Keratinocyte (primary cell): Measurements from ENCODE around the gene DOCK7. TPM values are rescaled to one million over a fixed set of nuclear protein-coding genes. Genes with fewer than 3 reads are reported as not detected.

Experiments used
- DNase-seq: peaks from one replicate; pipeline ENCODE4 v3.0.0-alpha.2; 2011; ENCODE audit warnings: low read depth, missing footprints, low spot score
- FAIRE-seq: peaks from 2 replicates; lab custom pipeline; 2011; peaks lifted over from hg19 to GRCh38; lab: Jason Lieb, UNC
- H2AFZ ChIP-seq: 2 replicates; pipeline ENCODE4 v1.6.0; 2012; ENCODE audit warnings: low read length, control low read depth, inconsistent platforms; ENCODE audit not compliant: control insufficient read depth
- H3K27ac ChIP-seq: 2 replicates; pipeline ENCODE4 v1.5.1; 2011; ENCODE audit warnings: low read length; ENCODE audit not compliant: control insufficient read depth, insufficient read depth
- H3K27me3 ChIP-seq: 3 replicates; pipeline ENCODE4 v1.6.0; 2011; ENCODE audit warnings: low read length; ENCODE audit not compliant: control insufficient read depth, insufficient read depth; ENCODE audit errors: extremely low read depth
- H3K36me3 ChIP-seq, 2 experiments: 2 replicates in 1 of 2; 3 replicates in 1 of 2; pipeline ENCODE4 v1.5.1; 2011; ENCODE audit warnings: low read length in 2 of 2, mild to moderate bottlenecking in 1 of 2; ENCODE audit not compliant: control insufficient read depth in 2 of 2, insufficient read depth in 2 of 2; ENCODE audit errors: extremely low read depth in 1 of 2
- H3K4me1 ChIP-seq: 3 replicates; pipeline ENCODE4 v1.5.1; 2011; ENCODE audit warnings: low read length; ENCODE audit not compliant: control insufficient read depth, insufficient read depth; ENCODE audit errors: extremely low read depth
- H3K4me2 ChIP-seq: 3 replicates; pipeline ENCODE4 v1.6.0; 2011; ENCODE audit warnings: low read depth, low read length; ENCODE audit not compliant: control insufficient read depth, insufficient read depth; ENCODE audit errors: extremely low read depth
- H3K4me3 ChIP-seq, 3 experiments: fragments of 200-600 bp in 1 of 3; sonication (generic) in 1 of 3; 2 replicates in 2 of 3; 3 replicates in 1 of 3; pipeline ENCODE4 v1.5.1; 2011 to 2016; ENCODE audit warnings: low read length in 3 of 3, mild to moderate bottlenecking in 3 of 3, control low read depth in 2 of 3, inconsistent platforms in 1 of 3, low read depth in 1 of 3, mixed read lengths in 1 of 3, mixed run types in 1 of 3, moderate library complexity in 1 of 3; ENCODE audit not compliant: control insufficient read depth in 2 of 3, insufficient read depth in 2 of 3; ENCODE audit errors: extremely low read depth in 1 of 3
- H3K79me2 ChIP-seq: 2 replicates; pipeline ENCODE4 v1.6.0; 2012; ENCODE audit warnings: low read length; ENCODE audit not compliant: control insufficient read depth, insufficient read depth
- H3K9ac ChIP-seq: 3 replicates; pipeline ENCODE4 v1.6.0; 2011; ENCODE audit warnings: low read length; ENCODE audit not compliant: control insufficient read depth, insufficient read depth; ENCODE audit errors: extremely low read depth
- H3K9me1 ChIP-seq: 3 replicates; pipeline ENCODE4 v1.6.0; 2011; ENCODE audit warnings: low read length; ENCODE audit not compliant: control insufficient read depth, insufficient read depth; ENCODE audit errors: extremely low read depth
- H3K9me3 ChIP-seq: 2 replicates; pipeline ENCODE4 v1.5.1; 2012; ENCODE audit warnings: low read depth, low read length; ENCODE audit not compliant: control insufficient read depth
- H4K20me1 ChIP-seq: 3 replicates; pipeline ENCODE4 v1.6.0; 2011; ENCODE audit warnings: low read length; ENCODE audit not compliant: control insufficient read depth, insufficient read depth; ENCODE audit errors: extremely low read depth
- CTCF ChIP-seq, 3 experiments: IDR thresholded peaks in 1 of 3; conservative IDR thresholded peaks in 1 of 3; optimal IDR thresholded peaks in 1 of 3; 2 replicates in 2 of 3; 3 replicates in 1 of 3; pipeline versions ENCODE3 to v1.5.1; 2011; ENCODE audit warnings: low read length in 3 of 3, mild to moderate bottlenecking in 3 of 3, moderate library complexity in 2 of 3, control low read depth in 1 of 3, inconsistent platforms in 1 of 3; ENCODE audit not compliant: insufficient read depth in 2 of 3; ENCODE audit errors: extremely low read depth in 1 of 3
- EZH2 ChIP-seq: IDR thresholded peaks from one replicate; pipeline ENCODE4 v1.6.1; 2012; ENCODE audit warnings: inconsistent platforms, mild to moderate bottlenecking, low read length, moderate library complexity
- dilution Hi-C: fragments of 300-500 bp; cut with MboI; formaldehyde crosslinking; loops from one replicate; pipeline ENCODE4 v1.7.0; 2020; ENCODE audit warnings: low sequenced_read_pairs; ENCODE audit not compliant: extremely low pct_ligation_motif_present
- polyA plus RNA-seq, 5 experiments: library from polyadenylated mRNA; depleted of rRNA in 3 of 5; stranded (reverse) in 3 of 5; stranded (forward) in 1 of 5; unstranded in 1 of 5; fragments of >200 nt; gene quantifications; 1 replicate in 1 of 5; 2 replicates in 3 of 5; 3 replicates in 1 of 5; pipeline versions ENCODE4 v1.2.1 to v1.2.3, GENCODE V29; 2011 to 2012; ENCODE audit warnings: missing spikeins in 2 of 5, low read depth in 1 of 5, low replicate concordance in 1 of 5

Gene DOCK7
- polyA plus RNA-seq, 1 donor (not counting 4 experiments of a cell fraction or from before 2014, with no cell fraction given), result 66.9 TPM

DNA sequence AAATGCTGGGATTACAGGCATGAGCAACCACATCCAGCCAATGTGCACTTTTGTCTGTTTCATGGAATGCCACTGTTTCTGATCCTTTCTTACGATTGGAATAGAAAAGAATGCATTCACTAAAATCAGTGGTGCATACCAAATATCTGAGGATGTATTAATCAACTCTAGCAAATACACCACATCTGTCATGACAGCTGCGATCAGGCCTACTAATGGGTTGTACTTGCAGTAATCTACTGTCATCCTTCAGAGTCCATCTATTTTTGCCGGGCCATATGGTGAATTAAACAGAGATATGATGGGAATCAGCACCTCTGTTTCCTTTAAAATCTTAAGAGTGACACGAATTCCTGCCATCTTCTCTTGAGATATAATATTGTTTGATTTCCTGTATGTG lies 259.8 kb downstream of the DOCK7 start:
- H3K27me3 ChIP-seq, result no peaks in the 10 kb centered on the region
- FAIRE-seq, result no peak
- H3K27ac ChIP-seq, result no peak overlapping the region
- no peaks in the 10 kb centered on the region for H3K9me1 ChIP-seq
- TF ChIP-seq EZH2 (no peak), CTCF (optimal IDR thresholded peaks at IDR 0.05 in 1 of 3, IDR thresholded peaks at IDR 0.05 in 1 of 3, conservative IDR thresholded peaks at IDR 0.05 in 1 of 3; ENCODE audit: extremely low read depth in 1 of 3, insufficient read depth in 2 of 3, low read length in 3 of 3) (no peak)
- peaks cover 5% of the 10 kb centered on the region for H3K4me1 ChIP-seq
- no peak overlapping the region for H3K4me2 ChIP-seq
- H3K36me3 ChIP-seq, result no peaks in the 10 kb centered on the region
- H3K9me3 ChIP-seq, result no peaks in the 10 kb centered on the region
- H3K79me2 ChIP-seq, result no peaks in the 10 kb centered on the region
- no peak overlapping the region for H3K4me3 ChIP-seq
- no peak for DNase-seq
- H3K9ac ChIP-seq, result no peak overlapping the region
- no peaks in the 10 kb centered on the region for H4K20me1 ChIP-seq
- no peak overlapping the region for H2AFZ ChIP-seq
- dilution Hi-C loops, result no loop called here

- no peaks in the 10 kb centered on the region for H3K79me2 ChIP-seq
- FAIRE-seq (no peak), DNase-seq (no peak)
- H3K9me3 ChIP-seq, result no peaks in the 10 kb centered on the region
- H3K4me3 ChIP-seq, result no peak overlapping the region
- no peak for TF ChIP-seq CTCF (optimal IDR thresholded peaks at IDR 0.05 in 1 of 3, IDR thresholded peaks at IDR 0.05 in 1 of 3, conservative IDR thresholded peaks at IDR 0.05 in 1 of 3; ENCODE audit: extremely low read depth in 1 of 3, insufficient read depth in 2 of 3, low read length in 3 of 3)
- no peak for TF ChIP-seq EZH2
- dilution Hi-C loops, result no loop called here
- no peak overlapping the region for H3K4me2 ChIP-seq
- no peaks in the 10 kb centered on the region for H4K20me1 ChIP-seq
- no peaks in the 10 kb centered on the region for H3K9me1 ChIP-seq
- no peak overlapping the region for H3K27ac ChIP-seq
- no peak overlapping the region for H3K9ac ChIP-seq
- peaks cover 5% of the 10 kb centered on the region for H3K4me1 ChIP-seq
- H3K27me3 ChIP-seq, result no peaks in the 10 kb centered on the region
- no peaks in the 10 kb centered on the region for H3K36me3 ChIP-seq
- no peak overlapping the region for H2AFZ ChIP-seq
Measured at GRCh38 chr1:62426794-62427193, 261.4 kb downstream of the DOCK7 start.
